Right kidney (tissue), 1 donor: ENCODE measurements around the gene RMP24.
A peak's percentile ranks its signal among the peaks of the same experiment; 100 is the strongest.
"Not testable (repeated sequence)": the region's sequence is repeated elsewhere in the genome, so short reads cannot be mapped to it uniquely, and the experiment has no call there.

ENCODE experiments used
- DNase-seq: peaks from one replicate; pipeline ENCODE4 v3.0.0-alpha.2; 2016

Gene RMP24

DNA sequence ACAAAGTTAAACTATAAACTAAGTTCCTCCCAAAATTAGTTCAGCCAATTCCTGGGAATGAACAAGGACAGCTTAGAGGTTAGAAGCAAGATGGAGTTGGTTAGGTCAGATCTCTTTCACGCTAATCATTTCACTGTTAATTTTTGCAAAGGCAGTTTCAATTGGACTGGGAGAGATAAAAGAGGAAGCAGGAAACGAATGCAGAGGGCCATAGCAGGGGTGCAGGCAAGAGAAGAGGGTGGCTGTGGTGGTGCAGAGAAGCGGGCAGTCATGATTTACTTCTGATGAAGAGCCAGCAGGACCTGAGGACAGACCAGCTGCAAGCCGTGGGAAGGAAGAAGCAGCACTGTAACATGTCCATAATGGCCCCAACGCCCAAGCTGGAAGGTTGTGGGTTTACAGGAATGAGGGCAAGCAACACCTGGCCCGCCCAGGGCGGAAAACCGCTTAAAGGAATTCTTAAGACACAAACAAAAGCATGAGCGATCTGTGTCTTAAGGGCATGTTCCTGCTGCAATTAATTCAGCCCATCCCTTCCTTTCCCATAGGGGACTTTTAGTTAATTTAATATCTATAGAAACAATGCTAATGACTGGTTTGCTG lies 4.1 kb upstream of the RMP24 start:
- DNase-seq, result no peak

DNA sequence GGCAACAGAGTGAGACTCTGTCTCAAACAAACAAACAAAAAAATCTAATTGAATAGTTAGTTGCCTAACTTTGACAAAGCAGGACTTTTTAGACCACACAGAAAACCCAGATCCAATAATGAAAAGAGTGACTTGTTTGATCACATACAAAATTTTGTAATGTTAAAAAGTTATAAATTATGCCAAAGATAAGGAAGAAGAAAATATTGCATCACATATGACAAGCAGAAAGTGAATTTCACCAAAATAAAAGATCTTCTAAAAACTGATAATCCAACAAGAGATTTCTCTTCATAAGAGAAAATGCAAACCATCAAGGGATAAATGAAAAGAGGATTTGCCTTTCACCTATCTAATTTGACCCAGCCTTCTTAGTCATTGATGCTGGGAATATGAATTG lies 2.8 kb upstream of the RMP24 start:
- no peak for DNase-seq

DNA sequence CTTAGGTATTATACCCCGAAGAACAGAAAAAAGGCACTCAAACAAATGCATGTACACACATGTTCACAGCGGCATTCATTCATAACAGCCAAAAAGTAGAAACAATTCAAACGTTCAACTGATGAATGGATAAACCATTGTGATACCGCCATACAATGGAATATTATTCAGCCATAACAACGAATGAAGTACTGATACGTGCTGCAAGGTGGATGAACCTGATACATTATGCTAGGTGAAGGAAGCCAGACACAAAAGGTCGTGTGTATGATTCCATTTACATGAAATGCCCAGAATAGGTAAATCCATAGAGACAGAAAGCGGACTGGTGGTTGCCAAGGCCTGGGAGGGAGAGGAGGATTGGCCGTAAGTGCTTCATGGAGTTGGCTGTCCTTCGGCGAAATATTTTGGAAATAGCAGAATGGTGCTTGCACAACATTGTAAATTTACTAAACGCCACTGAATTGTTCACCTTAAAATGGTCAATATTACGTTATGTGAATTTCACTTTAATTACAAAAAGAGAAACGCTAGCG lies 750 bp upstream of the RMP24 start:
- no peak for DNase-seq

DNA sequence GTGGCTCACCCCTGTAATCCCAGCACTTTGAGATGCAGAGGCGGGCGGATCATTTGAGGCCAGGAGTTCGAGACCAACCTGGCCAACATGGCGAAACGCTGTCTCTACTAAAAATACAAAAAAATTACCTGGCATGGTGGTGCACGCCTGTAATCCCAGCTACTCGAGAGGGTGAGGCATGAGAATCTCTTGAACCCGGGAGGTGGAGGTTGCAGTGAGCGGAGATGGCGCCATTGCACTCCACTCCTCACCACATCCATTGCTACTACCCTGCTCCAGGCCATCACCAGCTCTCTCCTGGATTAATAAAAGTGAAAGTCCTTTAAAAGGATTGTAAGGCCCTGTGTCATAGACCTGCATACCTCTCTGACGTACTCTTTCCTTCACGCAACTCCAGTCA lies 1.2 kb downstream of the RMP24 start:
- DNase-seq, result no peak

DNA sequence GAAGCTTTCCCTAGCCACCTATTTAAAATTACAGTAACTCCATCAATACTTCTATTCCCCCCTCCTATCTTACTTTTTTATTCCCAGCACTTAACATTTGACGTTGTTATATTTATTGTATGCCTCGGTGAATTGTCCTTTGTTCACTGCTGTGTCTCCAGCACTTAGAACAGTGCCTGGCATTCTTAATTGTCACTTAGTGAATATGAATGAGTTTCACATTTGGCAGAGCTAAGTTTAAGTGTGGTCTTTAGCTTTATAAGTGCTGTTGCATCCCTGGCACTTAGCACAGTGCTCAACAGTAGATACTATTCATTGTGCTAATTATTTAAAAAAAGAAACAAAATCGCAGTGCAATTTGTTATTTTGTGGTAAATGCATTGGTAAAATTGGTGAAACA lies 1.7 kb downstream of the RMP24 start:
- DNase-seq, result no peak

DNA sequence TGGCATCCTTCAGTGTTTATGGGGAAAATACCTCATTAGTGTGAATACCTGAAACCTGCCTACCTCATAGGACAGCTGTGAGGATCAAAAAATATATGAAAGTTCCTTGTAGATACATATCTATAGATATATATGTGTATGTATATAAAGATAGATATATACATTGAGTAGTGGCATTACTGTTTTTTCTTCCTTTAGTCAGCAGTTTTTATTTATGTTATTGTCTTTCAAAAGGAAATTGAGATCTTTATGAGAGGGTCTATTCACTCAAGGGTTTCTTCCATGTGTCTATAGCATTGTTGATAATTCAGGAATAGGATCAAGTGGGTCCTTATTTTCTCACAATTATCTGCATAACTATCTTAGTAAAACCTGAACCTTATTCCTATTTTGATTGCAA lies 6.6 kb downstream of the RMP24 start:
- no peak for DNase-seq

DNA sequence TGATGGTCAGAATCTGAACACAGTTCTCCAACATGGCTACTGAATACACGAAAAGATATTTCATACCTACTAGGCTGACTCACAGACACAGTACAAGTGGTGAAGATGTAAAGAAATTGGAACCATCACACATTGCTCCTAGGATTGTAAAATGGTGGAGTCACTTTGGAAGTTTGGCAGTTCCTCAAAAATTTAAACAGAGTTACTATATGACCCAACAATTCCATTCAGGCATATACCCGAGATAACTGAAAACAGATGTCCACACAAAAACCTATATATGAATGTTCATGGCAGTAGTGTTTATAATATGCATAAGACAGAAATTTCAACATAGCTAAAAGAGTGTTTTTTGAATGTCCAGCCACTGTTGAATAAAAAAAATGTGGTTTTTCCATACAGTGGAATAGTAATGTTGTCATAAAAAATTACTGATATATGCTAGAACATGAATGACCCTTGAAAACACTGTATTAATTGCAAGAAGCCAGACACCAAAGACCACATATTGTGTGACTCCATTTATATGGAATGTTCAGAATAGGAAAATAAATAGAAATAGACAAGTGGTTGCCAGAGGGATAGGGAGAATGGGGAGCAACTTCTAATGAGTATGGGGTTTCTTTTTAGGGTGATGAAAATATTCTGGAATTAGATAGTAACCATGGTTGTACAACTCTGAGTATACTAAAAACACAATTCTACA lies 10.1 kb downstream of the RMP24 start:
- DNase-seq, result no peak

DNA sequence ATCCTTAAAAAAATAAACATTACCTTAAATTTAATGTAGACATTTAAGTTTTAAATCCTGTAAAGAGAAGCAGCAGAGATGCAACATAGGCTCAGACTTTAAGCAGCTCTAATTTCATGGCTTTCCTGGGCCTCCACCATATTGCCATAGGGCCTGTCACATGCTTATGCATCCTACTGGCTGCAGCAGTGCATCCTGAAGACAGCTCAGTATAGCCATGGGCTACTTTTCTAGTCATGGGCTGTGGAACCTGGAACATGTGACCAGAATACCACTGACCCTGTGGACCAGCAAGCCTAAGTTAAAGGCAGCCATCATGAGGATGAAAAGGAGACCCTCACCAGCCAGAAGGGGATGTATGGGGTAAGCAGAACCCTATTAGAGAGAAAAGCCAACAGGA lies 10.7 kb downstream of the RMP24 start:
- DNase-seq, result no peak

DNA sequence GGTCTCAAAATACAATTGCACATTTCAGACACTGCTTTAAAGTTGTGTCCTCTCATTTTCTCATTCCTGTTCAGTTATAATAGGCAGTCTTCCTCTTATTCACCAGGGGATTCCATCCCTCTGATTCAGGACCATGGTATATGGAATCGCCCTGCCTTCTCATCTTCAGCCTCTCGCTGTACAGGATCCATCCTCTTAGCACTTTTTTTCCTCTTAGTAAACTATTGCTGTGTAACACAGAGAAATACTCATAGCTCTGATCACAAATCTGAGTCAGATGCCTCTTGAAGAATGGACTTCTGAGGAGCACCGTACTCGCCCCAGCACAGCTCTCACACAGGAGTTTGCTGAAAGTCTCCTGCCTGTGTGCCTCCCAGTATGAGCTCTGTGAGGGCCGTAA lies 11.3 kb downstream of the RMP24 start:
- no peak for DNase-seq

DNA sequence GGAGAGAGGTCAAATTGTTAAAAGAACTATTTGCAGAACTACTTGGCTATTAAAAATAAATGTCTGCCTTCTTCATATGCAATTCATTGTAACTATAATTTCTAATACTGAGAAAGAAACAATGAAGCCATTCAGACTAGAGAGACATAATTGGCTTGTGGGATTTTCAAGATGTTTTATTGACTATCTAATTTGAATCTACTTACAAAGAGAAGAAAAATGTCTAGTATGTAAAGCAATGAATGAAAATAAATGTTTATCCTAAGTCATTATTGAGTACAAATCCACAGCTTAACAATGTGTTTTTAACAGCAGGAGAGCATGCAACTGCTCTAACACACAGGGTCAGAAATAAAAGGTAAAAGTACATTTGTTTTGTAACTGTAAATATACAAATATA lies 19.2 kb downstream of the RMP24 start:
- DNase-seq, result no peak

DNA sequence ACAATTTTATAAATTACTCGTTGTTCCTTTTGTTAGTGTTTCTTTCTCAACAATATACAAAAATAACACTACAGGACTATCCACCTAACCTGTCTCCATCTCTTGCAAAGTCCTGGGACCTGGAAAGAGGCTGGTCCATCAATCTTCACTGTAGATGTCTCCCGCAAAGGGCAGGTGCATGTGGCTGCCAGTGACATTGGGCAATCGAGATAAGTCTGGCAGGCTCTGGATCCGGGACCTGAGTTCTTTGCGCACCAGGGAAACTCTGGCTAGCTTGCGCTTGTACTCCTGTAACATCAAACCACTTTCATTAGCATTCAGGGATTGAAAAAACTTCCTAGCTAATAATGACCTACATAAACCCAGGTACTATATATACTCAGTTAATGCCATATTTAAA lies 20.5 kb downstream of the RMP24 start:
- DNase-seq, result no peak

DNA sequence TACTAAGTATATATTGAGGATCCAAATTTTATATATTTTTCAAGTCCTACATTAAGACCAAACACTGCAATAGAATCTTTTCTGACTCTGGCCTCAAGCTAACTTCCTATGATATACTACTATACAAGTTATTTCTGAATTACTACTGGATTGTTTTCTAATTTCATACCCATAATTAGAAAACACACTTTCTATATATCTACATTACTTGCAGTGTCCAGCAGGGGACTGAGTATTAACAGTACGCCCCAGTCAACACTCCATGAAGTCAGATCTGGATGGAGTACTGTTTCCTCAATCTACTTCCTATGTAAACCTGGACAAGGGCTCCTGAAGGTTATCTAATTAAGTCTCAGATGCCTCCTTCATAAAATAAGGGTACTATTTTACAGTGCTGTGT lies 26.5 kb downstream of the RMP24 start:
- no peak for DNase-seq

DNA sequence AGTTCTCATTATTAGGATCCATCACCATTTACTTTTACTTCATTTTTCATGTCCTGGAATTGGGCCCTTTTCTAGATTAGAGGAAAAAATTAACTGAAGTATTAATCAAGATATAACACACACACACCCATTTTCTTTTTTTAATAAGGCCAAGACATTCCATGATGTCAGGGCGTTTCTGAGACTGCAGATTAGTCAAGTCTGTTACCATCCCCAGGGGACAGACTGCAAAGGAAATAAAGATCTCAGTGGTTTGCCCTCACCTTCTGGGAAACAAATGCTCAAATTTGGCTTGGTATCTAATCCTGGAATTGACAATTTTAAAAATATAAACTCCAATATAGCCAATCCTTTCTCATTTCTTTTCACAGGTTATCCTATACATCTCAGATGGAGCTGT lies 27.4 kb downstream of the RMP24 start:
- DNase-seq, result no peak

DNA sequence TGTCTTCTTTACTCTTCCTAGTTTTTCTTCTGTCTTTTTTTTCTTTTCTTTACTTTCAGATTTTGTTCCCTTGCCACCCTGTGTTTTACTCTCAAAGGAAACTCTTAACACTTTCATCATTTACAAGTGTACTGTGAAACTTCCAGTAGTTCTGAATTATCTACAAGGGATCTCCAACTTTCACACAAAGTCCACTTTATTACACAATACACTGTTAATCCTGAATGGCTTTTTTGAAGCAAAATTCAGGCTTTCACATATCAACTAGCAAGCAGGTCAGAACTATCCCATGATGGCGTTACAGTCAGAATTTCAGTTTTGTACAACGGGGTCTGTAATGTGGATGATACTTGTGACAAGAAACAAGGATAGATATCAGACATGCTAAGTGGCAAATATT lies 34.5 kb downstream of the RMP24 start:
- no peak for DNase-seq

DNA sequence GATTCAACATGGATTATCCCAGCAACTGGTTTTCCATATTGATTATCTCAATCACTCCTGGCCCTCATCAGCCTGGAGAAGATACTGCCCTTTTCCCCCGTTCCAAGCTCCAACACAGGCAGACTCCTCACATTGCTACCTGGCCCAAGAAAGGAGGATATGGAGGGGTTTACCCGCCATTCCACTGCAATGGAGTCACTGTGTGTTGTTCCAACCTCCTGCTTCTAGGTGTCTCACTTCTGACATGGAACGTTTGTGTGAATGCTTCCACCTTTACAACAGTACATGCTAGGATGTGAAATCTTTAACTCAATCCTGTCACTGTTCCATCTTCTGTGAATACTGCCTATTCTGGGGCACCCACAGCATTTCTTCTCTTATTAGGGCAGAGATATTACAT lies 36.7 kb downstream of the RMP24 start:
- DNase-seq, result no peak

DNA sequence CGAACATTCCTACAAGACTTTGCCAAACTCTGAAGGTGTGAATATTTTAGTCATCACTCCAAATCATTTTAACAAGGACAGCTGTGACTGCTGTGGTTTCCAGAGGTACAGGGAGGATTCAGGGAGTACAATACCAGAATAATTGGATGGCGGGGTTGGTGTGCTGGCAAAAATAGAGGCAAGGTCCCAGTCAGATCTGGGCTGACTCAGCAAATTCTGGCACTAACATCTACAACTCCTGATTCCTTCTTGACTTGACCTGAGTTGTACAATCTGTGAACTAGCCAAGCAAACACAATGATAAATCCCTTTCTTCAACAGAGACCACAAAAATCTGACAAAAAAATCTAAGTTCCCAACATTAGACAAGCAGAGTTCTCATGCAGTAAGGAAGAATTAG lies 40.4 kb downstream of the RMP24 start:
- DNase-seq, result no peak

DNA sequence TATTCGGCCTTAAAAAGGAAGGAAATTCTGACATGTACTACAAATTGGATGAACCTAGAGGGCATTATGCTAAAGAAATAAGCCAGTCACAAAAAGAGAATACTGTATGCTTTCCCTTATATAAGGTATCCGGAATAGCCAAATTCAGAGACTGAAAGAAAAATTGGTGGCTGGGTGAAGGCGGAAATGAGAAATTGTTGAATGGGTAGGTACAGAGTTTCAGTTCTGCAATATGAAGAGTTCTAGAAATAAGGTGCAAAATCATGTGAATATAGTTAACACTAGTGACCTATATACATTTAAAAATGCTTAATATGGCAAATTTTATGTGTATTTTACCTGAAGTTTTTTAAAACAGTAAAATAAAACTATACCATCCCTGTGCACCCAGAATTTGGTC lies 43.1 kb downstream of the RMP24 start:
- DNase-seq, result no peak

DNA sequence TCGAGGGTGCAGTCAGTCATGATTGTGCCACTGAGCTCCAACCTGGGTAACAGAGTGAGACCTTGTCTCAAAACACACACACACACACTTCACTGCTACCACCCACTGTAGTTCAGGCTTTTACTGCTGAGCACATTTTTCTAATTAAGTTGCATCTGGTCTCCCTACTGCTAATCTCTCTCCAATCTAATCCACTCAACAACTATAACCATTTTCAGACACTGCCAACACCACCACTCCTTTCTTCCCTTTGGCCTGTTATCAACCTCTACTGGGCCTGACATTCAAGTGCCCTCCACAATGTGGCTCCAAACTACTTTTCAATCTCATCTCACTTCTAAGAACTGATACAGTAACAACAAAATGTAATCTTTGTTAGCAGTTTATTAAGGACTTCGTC lies 44.8 kb downstream of the RMP24 start:
- DNase-seq, result peak; percentile 17

DNA sequence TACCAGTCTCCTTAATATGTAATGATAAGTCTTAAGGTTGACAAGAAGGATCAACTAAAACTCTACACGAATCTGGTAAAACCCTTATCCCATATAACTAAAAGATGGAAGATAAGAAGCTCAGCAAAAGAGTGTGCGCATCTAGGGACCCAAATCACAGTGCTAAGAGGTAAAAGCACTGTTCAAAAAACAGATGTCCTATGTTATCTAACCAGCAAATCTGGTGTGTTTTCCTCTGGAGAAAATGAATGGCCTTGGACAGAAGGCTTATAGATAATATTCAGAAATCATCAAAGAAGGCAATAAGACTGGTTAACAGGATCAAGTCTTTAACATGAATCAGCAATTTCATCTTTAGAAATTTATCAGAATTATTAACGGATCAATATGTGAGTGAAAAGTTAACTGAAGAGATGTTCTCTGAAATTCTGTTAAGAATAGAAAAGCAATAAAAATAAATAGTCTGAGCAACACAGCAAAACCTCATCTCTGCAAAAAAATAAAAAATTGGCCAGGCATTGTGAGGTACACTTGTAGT lies 47.8 kb downstream of the RMP24 start:
- no peak for DNase-seq

DNA sequence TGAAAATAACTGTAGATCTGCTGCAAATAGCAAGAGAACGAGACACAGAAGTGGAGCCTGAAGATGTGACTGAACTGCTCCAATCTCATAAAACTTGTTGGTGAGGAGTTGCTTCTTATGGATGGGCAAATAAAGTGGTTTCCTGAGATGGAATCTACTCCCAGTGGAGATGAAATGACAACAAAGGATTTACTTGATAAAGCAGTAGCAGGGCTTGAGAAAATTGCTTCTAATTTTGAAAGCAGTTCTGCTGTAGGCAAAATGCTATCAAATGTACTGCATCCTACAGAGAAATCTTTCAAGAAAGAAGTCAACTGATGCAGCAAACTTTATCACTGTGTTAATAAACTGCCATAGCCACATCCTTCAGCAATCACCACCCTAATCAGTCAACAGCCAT lies 50.9 kb downstream of the RMP24 start:
- DNase-seq, result no peak

DNA sequence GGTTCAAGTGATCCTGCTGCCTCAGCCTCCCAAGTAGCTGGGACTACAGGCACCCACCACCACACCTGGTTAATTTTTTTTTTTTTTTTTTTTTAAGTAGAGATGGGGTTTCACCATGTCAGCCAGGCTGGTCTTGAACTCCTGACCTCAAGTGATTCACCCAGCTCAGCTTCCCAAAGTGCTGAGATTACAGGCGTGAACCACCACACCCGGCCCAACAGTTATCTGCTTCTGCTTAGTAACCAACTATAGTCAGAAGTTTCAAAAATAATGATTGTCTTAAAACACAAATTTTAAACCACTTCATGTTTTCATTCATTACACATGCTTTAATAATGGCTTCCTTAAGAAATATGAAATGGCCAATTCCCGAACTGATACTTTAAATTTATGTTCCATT lies 51.8 kb downstream of the RMP24 start:
- DNase-seq, result not testable (repeated sequence)

DNA sequence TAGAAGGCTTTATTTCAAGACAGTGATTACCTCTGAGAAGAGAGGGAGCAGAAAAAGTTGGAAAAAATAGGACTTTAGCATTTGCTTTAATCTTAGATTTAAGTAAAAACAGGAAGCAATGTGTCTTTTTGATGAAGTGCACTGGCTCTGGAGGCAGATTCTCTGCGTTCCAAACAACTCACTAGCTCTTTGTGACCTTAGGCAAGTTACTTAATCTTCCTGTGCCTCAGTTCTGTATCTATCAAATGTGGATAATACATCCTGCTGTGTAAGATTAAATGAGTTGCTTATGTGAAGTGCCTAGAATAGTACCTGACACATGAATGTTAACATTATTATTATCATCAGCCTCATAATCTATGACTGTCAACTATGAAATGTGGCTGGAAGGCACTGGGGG lies 52.5 kb downstream of the RMP24 start:
- DNase-seq, result no peak

DNA sequence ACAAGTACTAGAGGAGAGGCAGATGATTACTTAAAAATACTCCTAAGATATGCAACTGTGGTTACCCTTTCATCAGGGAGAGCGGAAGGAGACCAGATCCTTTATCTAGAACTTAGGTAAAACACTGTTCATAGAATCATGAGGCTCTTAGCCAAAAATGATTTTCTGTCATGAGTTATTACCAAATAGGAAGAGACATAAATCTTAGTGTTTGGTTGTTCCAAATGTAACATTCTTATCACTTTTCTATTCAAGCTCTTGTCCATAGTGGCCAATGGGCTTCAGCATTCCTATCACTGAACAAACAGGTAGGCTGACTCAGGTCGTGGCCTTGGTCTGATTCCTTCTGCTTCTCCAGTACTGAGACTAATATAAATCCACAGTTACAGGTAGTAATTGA lies 56.4 kb downstream of the RMP24 start:
- no peak for DNase-seq
